OCI-LY7 (cell line): ENCODE data around the gene PLEKHA5. TPM values are rescaled to one million over a fixed set of nuclear protein-coding genes. Genes with fewer than 3 reads are reported as not detected.

Source experiments
- BruUV-seq: library from RNA; stranded (reverse); fragments of 400-500 nt; replicated peaks from 2 replicates; lab custom pipeline; 2021; lab: Mats Ljungman, UMichigan
- CTCF ChIA-PET: fragments of 300-600 bp; sonication (Branson Sonifier 250); formaldehyde crosslinking; loops from one replicate; lab custom pipeline; 2022; ENCODE audit warnings: antibody characterized with exemption; ENCODE audit not compliant: unreplicated experiment; lab: Charles Lee
- POLR2A ChIA-PET: fragments of 300-600 bp; sonication (Branson Sonifier 250); formaldehyde crosslinking; loops from one replicate; lab custom pipeline; 2022; ENCODE audit warnings: antibody characterized with exemption; lab: Charles Lee
- DNase-seq: peaks from one replicate; pipeline ENCODE4 v3.0.0-alpha.2; 2015; ENCODE audit warnings: low spot score
- H2AFZ ChIP-seq: fragments of 200-600 bp; sonication (generic), shearing (Covaris generic); 2 replicates; pipeline ENCODE4 v1.6.1; 2014; ENCODE audit warnings: mild to moderate bottlenecking, antibody characterized with exemption, low read length, moderate library complexity
- H3K27ac ChIP-seq: fragments of 200-600 bp; sonication (generic); 2 replicates; pipeline ENCODE4 v1.5.1; 2014; ENCODE audit warnings: mixed run types, low read depth, mild to moderate bottlenecking, moderate library complexity, low read length, inconsistent platforms; ENCODE audit not compliant: poor library complexity, severe bottlenecking
- H3K36me3 ChIP-seq: fragments of 200-600 bp; sonication (generic); 2 replicates; pipeline ENCODE4 v1.6.1; 2014; ENCODE audit warnings: mild to moderate bottlenecking, antibody characterized with exemption, low read length, moderate library complexity, mixed read lengths; ENCODE audit not compliant: insufficient read depth
- H3K4me1 ChIP-seq: fragments of 200-600 bp; sonication (generic); 2 replicates; pipeline ENCODE4 v1.5.1; 2014; ENCODE audit warnings: mild to moderate bottlenecking, low read length; ENCODE audit not compliant: insufficient read depth, poor library complexity, severe bottlenecking
- H3K4me2 ChIP-seq: fragments of 200-600 bp; sonication (generic); 2 replicates; pipeline ENCODE4 v1.6.1; 2014; ENCODE audit warnings: mild to moderate bottlenecking, low read length
- H3K4me3 ChIP-seq: fragments of 200-600 bp; sonication (generic); 2 replicates; pipeline ENCODE4 v1.5.1; 2014; ENCODE audit warnings: mild to moderate bottlenecking, low read depth, low read length; ENCODE audit not compliant: poor library complexity, severe bottlenecking
- H3K79me2 ChIP-seq: fragments of 200-600 bp; sonication (generic); 2 replicates; pipeline ENCODE4 v1.6.1; 2016; ENCODE audit warnings: low read depth, mild to moderate bottlenecking, low read length, moderate library complexity, mixed read lengths; ENCODE audit not compliant: insufficient read depth
- H3K9me2 ChIP-seq: fragments of 200-600 bp; sonication (generic); 2 replicates; pipeline ENCODE4 v1.6.1; 2016; ENCODE audit warnings: mild to moderate bottlenecking, low read length, mixed read lengths; ENCODE audit not compliant: insufficient read depth
- H3K9me3 ChIP-seq: fragments of 200-600 bp; sonication (generic); 2 replicates; pipeline ENCODE4 v1.6.1; 2014; ENCODE audit warnings: mild to moderate bottlenecking, mixed run types, low read length, mixed read lengths
- H4K20me1 ChIP-seq: fragments of 200-600 bp; sonication (generic); 2 replicates; pipeline ENCODE4 v1.6.1; 2014; ENCODE audit warnings: mild to moderate bottlenecking, antibody characterized with exemption, low read length, moderate library complexity, mixed read lengths; ENCODE audit not compliant: insufficient read depth
- EZH2phosphoT487 ChIP-seq: fragments of 200-600 bp; sonication (generic); IDR thresholded peaks from 2 replicates; pipeline ENCODE4 v1.6.1; 2018; ENCODE audit warnings: low read depth, borderline replicate concordance, mild to moderate bottlenecking, mixed run types, antibody characterized with exemption, low read length, moderate library complexity, mixed read lengths
- intact Hi-C: fragments of 100-400 bp; cut with micrococcal nuclease; formaldehyde crosslinking; loops from one replicate; pipeline ENCODE4 v1.10.0; 2022; ENCODE audit not compliant: unreplicated experiment
- total RNA-seq, 2 experiments: library from RNA; depleted of rRNA in 1 of 2; stranded (reverse); fragments of >200 nt in 1 of 2; shearing (Covaris generic) in 1 of 2; gene quantifications; 2 replicates each; pipeline ENCODE4 v1.2.3, GENCODE V29; 2014 to 2022
- TF ChIP-seq, protein P1 (sequence below): fragments of 200-600 bp; sonication (generic); conservative IDR thresholded peaks from 2 replicates; pipeline ENCODE4 v1.5.1; 2014; ENCODE audit warnings: mild to moderate bottlenecking, antibody characterized with exemption, low read length, moderate library complexity, mixed read lengths

Gene PLEKHA5
- total RNA-seq, 2 experiments from 2014 or later, result 2.7 TPM; not detected in 1

DNA sequence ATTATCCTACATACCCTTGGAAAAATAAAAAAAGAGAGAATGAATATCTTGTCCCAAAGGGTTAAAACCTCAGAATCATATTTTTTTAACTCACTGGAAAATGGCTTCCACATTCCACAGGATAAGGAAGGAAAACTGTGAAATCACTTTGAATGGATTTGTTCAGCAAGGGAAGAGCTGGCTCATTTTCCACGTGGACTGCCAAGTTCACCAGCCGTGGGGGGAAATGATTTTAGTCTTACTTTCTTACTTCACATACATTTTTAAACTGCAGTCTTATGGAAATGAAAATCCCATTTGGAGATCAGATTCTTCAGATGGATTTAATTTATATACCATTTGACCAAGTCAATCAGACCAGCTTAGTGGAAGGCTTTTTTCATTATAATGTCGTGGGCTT is 279.8 kb downstream of the PLEKHA5 start:
- no peaks in the 10 kb centered on the region for H3K9me2 ChIP-seq
- no peak overlapping the region for H3K27ac ChIP-seq
- POLR2A ChIA-PET, result interaction anchor here (0.6 to 1.1 kb wide), 3 partner anchors 14 to 82 kb away, joined by 3 to 4 read pairs (median 4); no protein-coding TSS in a partner anchor
- H4K20me1 ChIP-seq, result no peaks in the 10 kb centered on the region
- no peaks in the 10 kb centered on the region for H3K36me3 ChIP-seq
- H3K4me2 ChIP-seq, result no peak overlapping the region
- H3K79me2 ChIP-seq, result no peaks in the 10 kb centered on the region
- no peak for TF ChIP-seq EZH2phosphoT487
- TF ChIP-seq, protein P1, sequence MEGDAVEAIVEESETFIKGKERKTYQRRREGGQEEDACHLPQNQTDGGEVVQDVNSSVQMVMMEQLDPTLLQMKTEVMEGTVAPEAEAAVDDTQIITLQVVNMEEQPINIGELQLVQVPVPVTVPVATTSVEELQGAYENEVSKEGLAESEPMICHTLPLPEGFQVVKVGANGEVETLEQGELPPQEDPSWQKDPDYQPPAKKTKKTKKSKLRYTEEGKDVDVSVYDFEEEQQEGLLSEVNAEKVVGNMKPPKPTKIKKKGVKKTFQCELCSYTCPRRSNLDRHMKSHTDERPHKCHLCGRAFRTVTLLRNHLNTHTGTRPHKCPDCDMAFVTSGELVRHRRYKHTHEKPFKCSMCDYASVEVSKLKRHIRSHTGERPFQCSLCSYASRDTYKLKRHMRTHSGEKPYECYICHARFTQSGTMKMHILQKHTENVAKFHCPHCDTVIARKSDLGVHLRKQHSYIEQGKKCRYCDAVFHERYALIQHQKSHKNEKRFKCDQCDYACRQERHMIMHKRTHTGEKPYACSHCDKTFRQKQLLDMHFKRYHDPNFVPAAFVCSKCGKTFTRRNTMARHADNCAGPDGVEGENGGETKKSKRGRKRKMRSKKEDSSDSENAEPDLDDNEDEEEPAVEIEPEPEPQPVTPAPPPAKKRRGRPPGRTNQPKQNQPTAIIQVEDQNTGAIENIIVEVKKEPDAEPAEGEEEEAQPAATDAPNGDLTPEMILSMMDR, result no peak
- BruUV-seq, result no TSS peak
- H3K9me3 ChIP-seq, result no peaks in the 10 kb centered on the region
- H2AFZ ChIP-seq, result no peak overlapping the region
- no peak overlapping the region for H3K4me3 ChIP-seq
- intact Hi-C loops, result no loop called here
- CTCF ChIA-PET, result no interaction called here
- DNase-seq, result no peak
- no peaks in the 10 kb centered on the region for H3K4me1 ChIP-seq

DNA sequence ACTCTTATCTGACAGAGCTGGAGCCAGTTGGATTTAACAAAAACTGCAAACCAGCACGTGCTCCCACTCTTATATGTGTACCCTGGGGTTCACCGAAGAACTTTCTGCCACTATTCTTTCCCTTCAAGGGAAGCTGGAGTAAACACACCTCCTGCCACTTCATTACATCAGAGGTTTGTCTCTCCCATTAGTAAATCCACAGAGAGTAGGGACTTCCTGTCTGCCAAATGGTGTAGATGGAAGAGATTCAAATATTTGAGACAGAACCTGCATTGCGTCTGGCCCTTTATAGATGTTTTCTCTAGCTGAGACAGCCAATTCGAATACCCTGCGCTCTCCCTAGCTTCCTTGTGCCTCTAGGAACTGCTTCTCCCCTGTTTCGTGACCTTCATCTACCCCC is 280.7 kb downstream of the PLEKHA5 start:
- intact Hi-C loops, result no loop called here
- H2AFZ ChIP-seq, result no peak overlapping the region
- no peak overlapping the region for H3K4me3 ChIP-seq
- H3K9me3 ChIP-seq, result no peaks in the 10 kb centered on the region
- H3K4me2 ChIP-seq, result no peak overlapping the region
- H3K9me2 ChIP-seq, result no peaks in the 10 kb centered on the region
- H3K27ac ChIP-seq, result no peak overlapping the region
- H4K20me1 ChIP-seq, result no peaks in the 10 kb centered on the region
- H3K4me1 ChIP-seq, result no peaks in the 10 kb centered on the region
- H3K36me3 ChIP-seq, result no peaks in the 10 kb centered on the region
- DNase-seq, result no peak
- TF ChIP-seq, protein P1, result no peak
- TF ChIP-seq EZH2phosphoT487, result no peak
- ChIA-PET CTCF (no interaction called here), POLR2A (no interaction called here)
- H3K79me2 ChIP-seq, result no peaks in the 10 kb centered on the region
- no TSS peak for BruUV-seq

DNA sequence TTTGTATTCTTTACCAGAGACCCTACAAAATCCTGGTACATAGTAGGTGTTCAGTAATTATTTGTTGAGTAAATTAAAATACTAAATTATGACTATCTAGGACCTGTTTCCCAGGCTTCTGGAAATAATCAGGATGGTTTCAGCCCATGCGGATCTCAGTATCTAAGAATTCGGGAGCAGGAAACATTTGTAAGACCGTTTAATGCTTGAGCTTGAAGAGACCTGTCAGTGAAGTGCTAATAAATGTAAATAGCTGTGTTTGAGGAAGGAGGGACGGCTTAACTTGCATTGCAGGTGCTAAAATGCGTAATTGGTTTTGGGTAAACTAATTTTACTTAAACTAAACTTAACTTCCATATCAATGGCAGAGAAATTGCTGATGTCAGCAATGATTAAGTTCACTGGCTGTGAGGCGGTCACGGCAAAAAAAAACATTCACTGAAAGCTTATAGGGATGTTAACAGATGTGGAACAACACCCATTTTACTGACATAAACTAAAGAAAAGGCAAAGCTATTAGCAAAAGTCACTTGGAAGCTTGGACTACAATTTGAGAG is 281.2 kb downstream of the PLEKHA5 start:
- CTCF ChIA-PET, result no interaction called here
- Histone ChIP-seq H3K4me3 (no peak overlapping the region), H3K9me2 (no peaks in the 10 kb centered on the region), H3K4me1 (no peaks in the 10 kb centered on the region), H3K27ac (no peak overlapping the region), H3K9me3 (no peaks in the 10 kb centered on the region), H2AFZ (no peak overlapping the region), H3K36me3 (no peaks in the 10 kb centered on the region), H4K20me1 (no peaks in the 10 kb centered on the region), H3K4me2 (no peak overlapping the region), H3K79me2 (no peaks in the 10 kb centered on the region)
- POLR2A ChIA-PET, result interaction anchor here (0.6 kb wide), 1 partner anchor 60 kb away, joined by 5 read pairs; no protein-coding TSS in a partner anchor
- intact Hi-C loops, result no loop called here
- no peak for TF ChIP-seq EZH2phosphoT487
- TF ChIP-seq, protein P1, result no peak
- DNase-seq, result no peak
- no TSS peak for BruUV-seq
